Fibroblast of skin of right quadriceps (primary cell): ENCODE results near the gene PSMD5.

ENCODE experiments used
- DNase-seq: peaks from one replicate; pipeline ENCODE4 v3.0.0-alpha.2; 2013

PSMD5 gene

DNA sequence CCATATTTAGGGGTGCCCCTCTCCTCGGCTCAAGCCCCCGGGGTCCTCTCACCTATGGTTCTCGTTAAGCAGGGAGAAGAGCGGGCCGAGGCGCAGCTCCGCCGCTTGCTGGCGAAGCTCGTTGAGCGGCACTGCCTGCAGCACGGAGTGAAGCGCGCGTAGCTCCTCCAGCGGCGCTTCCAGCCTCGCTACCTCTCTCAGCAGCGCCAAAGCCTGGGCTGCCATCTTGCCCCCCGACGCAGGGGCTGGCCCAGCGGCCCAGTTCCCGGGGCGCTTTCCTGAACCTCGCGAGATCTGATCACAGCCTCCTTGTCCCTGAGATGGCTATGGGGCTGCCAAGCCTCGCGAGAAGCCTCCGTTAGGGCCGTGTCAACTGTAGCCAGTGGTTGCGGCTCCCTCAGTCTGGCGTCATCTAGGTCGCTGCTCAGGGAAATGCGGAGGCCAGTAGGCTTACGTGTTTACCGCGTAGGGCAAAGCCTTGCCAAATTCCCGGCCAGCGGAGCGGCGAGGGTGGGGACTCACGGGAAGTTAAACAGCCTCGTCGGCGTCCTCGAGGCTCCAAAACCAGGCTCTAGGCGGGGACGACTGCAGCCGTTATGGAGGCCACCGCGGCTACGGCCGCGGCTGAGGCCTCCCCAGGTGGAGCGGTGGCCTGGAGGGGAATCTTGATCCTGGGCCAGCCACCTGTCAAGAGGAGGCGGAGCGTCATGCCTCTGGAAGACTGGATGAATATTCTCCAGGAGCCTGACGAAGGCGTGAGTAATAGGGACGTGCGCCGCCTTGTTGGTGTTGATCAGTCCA lies at the start of gene PSMD5:
PSMD5 (minus strand) TSS at position 238 of the 801 bp plus-strand sequence; CDS start at position 225, 13 bp downstream.
- DNase-seq = peak; percentile 100

DNA sequence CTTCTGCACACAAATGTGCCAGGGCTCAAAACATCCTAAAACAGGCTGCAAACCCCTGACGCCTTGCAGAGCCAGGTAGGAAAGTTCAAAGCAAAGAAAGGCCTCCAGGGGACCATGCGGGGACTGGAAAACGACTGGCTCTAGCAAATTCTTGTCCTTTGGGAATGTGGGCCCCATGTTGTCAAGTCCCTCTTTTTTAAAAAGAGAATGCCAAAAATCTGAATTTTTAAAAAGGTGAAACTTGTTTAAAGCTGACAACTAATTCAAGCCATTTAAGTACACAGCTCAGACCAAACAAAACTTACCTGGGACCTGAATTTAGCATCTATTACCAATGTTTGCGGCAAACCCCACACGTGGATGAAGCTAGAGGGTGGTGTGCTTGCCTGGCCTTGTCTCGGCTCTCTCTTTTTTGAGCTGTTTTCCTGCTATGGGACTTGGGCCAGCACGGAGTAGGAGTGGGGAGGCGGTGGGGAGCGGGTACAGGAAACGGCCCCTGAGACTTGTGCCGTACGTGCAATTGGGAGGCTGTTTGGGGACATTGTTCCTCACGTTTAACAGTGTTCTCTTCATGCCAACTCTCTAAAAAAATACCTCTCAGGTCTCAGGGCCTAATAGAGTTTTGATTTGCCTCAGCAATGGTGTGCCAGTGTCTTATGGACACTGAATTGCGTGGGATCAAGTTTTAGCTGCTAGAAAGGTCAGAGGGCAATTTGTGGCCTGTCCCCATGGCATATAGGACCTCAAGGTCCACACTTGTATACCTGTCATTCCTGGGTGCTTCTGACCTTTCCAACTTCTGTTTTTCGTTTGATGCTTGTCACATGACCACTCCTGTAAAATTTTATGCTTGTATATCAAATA lies 49.4 kb upstream of the PSMD5 start:
- DNase-seq = no peak

DNA sequence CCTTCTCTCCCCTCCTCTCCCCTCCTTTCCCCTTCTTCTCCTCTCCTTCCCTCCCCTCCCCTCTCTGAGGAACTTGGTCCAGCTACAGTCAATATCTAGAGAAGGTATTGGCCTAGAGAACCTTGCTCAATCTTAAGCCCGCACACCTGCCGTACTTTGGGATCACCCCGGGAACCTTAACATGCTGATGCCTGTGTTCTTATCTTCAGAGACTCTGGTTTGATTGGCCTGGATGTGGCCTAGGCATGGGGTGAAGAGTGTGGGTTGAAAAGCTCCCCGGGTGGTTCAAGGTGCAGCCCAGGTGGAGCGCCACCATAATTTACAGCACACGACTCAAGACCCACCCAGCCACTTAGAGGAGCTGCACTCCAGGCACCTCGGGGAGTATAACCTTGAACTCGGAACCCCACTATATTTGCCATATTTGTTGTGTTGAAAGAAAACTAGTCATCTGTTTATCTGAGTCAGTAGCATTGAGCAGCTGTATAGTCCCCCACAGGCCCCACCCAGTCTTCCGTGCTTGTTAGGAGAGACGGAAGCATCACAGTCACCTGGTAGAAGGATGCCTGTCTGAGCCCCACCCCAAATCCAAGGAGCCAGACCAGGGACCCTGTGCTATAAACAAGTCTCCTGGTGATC lies 48.6 kb upstream of the PSMD5 start:
- no peak for DNase-seq

DNA sequence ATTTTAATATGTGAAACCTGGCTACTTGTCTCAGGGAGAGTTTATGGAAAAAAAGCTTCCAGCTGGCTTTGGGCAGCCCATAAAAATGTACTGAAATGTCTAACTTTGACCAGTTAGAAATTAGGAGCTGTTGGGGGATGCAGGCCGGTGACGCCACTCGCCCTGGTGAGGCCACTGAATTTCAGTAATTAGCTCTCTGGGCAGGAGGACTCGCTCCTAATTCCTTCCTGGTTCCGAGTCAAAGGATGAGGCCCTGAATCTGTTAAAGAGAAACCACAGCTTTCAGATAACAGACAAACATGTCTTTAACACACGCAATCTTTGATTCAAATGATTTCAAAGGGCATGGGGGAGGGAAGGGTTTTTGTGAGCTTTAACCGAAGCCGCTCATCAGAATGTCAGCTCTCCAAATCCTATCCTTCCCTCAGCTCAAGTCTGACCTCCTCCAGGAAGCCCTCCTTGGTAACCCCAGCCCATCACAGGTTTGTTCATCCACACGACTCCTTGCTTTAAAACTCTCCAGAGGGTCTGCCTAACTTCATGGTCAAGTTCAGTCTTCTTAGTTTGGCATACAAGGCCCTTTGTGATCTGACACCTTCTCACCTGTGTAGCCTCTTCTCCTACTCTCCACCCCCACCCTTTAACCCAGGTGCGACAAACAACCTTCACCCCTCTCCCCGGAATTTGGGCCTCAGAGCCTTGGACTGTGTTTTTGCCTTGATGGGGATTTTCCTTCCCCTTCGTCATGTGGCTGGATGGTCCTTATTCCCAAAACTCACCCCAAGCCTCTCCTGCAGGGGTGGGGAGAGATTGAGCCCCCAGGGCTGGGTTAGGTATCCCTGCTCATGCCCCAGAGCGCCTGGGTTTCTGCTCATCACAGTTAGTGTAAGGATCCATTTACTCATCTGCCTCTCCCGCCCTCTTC lies 47.9 kb upstream of the PSMD5 start:
- no peak for DNase-seq

DNA sequence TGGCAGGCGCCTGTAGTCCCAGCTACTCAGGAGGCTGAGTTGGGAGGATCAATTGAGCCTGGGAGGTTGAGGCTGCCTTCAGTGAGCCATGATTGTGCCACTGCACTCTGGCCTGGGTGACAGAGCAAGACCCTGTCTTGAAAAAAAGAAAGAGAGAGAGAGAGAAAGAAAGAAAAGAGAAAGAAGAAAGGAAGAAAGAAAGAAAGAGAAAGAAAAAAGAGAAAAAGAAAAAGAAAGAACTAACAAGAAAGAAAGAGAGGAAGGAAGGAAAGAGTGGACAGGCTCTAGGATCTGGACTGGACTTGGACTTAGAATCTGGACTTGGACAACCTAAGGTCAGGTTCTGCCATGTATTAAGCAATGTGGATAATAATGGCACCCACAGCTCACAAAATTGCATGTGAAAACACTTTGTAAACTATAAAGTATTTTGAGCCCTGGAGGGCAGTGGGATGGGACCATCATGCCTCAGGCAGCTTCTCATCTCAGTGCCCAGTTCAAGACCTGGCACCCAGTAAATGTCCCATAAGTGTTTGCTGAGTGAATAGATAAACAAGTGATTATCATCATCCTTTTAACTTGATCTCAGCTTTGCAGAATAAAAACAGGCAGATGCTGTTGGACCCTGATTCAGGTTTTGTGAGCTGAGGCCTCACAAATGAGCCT lies 47.0 kb upstream of the PSMD5 start:
- no peak for DNase-seq

DNA sequence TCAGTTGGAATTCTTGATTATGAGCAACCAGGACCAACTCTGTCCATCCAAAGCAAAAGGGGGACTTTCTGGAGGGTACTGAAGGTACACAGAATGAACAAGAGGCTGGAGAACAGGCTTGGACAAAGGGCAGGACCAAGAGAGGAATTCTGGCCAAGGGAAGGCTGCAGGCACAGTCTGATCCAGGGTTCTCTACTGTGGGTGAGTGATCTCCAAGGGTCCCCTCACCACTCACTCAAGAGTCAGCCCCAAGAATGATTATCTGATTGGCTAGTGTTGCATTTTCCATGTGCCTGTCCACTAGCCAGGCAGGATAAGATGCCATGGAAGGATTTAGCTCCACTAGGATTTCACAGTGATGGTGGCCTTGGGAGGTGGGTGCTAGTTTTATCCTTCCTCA lies 45.9 kb upstream of the PSMD5 start:
- DNase-seq = no peak

DNA sequence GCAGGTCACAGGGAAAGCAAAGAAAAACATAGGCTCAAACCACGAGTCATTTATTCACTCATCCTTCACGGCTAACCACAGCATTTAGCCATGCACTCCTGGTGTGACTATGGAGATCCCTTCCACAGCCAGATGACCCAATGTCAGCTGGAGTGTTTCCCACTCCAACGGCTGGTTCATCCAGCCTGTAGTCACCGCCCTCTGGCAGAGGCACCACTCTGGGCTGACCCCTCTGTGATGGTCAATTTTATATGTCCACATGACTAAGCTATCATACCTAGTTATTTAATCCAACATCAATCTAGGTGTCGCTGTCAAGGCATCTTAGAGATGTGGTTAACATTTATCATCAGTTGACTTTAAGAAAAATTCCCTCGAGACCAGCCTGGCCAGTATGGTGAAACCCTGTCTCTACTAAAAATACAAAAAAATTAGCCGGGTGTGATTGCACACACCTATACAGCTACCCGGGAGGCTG lies 43.8 kb upstream of the PSMD5 start:
- DNase-seq = peak; percentile 48

DNA sequence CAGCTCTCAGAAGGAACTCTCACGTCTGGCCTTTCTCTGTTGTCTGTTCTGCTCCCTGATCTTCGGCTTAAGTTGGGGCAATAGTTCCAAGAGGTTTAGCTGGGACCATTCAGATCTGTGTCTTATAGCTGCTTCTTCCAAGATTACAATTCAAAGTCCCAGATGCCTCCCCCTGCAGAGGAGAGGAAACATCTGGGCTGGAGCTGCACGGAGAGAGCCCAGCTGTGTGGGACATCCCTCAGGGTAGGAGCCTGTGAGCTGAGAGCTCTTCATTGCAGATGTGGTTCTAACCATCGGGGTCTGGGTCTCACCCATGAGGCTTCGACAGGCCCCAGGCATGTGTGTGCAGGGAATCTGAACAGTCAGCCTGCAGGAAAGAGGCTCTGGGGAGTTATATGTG lies 43.2 kb upstream of the PSMD5 start:
- DNase-seq = no peak

DNA sequence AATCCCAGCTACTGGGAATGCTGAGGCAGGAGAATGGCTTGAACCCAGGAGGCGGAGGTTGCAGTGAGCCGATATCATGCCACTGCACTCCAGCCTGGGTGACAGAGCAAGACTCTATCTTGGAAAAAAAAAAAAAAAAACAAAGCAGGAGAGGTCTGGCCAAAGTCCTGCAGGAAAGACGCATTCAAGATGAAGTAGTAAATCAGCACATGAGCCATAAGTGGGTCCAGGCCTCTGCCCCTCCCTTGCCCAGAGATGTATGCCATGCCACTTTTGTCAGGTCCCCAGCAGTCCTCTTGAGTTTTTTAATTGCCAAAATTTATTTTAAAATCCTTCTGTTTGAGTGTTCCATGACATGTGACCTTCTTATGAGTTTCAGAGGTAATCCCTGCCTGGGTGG lies 42.7 kb upstream of the PSMD5 start:
- DNase-seq = no peak

DNA sequence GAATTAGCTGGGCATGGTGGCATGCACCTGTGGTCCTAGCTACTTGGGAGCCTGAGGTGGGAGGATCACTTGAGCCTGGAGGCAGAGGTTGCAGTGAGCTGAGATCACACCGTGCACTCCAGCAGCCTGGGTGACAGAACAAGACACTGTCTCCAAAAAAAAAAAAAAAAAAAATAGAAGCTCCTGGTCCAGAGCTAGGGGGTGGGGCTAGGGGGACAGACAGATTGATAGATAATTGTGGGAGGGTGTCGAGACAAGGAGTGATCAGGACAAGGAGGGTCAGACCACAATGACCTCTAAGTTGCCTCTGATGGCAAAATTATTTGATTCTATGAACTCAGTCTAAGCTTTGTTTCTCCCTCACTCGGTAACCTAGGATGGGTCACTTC lies 40.9 kb upstream of the PSMD5 start:
- no peak for DNase-seq

DNA sequence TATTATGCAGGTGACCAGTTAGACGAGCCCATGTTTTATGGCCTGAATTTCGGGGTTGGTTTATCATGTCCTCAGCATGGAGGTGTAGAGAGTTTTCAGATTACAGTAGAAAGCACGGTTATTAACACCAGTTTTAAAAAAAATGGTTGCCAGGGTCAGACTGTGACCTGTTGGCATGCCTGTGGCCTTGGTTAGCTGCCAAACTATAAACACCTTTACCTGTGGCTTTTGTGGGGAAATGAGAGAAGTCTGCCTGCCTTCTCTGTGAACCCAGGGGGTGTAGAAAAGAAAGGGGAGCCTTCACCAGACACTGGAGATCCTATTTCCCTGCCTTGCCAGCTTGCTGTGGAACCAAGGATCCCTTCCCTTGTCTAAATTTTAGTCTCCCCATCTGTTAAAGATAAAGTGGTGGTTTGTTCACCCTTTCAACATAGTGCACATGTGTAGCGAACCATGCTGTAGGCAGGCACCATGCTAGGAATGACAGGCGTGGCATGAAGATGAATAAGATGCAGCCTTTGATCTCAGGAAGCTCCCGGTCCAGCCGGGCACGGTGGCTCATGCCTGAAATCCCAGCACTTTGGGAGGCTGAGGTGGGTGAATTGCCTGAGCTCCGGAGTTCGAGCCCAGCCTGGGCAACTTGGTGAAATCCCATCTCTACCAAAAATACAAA lies 40.3 kb upstream of the PSMD5 start:
- DNase-seq = no peak

DNA sequence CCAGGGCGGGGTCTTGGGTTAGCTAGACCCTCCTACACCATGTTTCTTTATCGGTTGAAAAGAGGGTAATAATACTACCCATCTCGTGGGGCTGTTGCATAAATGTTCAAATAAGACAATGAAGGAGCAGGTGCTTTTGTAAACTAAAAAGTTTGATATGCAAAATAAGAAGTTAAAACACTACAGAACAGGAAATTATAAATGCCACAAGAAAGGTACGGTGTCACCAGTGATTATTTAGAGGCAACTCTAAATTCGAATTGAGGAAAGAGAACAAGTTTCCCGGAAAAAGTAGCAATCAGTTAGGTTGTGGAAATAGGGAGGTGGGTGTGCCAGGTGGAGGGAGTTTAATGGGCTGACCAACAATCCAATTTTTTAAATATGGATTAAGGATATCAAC lies 36.7 kb upstream of the PSMD5 start:
- DNase-seq = no peak

DNA sequence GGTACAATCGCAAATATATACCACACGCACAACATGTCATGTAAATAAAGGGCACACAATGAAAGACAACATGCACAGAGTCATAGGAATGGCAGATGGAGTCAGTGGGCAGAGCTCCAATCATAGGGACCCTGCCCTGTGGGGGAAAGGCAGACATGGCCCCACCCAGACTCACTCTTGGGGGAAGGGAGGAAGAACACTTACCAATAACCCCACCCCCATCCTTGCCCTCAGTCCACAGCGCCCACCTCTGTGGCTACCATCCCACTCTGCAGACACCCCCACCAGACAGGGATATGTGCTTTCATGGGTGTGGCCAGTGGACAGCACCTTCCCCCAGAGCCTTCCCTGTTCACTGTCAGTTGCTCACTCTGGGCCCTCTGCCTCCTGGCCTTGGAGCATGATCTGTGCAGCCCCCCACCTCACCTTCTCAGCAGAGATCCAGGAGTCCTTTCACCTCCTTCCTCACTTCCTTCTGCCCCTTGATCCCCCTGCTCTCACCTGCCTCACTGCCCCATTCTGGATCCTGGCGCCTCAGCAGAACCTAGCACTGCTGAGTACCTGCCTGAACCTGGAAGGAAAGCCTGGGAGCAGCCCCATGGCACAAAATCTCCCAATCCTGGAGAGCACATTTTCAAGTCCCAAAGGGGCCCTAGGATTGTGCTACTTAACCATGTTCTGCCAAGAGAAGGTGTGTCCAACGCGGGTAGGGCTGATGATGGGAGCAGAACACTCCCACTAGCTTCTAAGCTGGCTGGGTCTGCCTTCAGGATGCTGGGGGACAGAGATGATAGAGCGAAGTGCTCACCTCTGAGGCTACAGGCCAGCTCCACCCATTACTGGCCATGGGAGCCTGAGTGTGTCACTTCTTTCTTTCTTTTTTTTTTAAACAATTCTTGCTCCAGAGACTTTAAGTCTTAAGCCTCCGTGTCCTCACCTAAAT lies 35.7 kb upstream of the PSMD5 start:
- DNase-seq = no peak

DNA sequence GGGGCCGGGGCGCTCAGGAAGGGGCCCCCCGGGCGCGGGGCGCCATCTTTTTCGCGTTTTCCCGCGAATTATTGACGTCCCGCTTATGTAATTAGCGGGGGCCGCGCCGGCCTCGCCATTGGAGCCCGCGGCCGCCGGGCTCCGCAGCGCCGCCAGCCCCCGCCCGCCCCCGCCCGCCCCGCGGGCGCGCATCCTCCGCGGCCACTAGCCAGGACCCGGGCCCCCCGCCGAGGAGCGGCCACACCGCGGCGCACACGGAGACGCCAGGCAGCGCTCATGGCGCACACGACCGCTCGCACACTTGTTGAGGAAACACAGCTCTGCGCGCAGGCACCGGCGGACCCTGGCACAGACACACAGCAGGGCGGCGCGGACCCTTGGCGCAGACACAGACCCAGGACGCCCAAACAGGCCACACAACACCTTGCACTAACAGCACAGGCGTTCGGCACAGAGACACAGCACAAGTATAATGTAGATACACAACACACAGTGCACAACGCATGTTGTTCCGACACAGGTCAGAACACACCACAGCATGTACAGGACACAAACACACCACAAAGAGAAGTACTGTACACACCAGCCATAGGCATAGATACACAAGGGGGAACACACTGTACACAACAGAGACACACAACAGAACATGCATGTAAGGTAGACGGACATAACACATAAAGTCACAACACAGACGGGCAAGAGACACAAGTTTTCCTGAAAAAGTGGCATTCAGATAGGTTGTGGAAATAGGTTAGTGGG lies 34.7 kb upstream of the PSMD5 start:
- peak; percentile 68 for DNase-seq

DNA sequence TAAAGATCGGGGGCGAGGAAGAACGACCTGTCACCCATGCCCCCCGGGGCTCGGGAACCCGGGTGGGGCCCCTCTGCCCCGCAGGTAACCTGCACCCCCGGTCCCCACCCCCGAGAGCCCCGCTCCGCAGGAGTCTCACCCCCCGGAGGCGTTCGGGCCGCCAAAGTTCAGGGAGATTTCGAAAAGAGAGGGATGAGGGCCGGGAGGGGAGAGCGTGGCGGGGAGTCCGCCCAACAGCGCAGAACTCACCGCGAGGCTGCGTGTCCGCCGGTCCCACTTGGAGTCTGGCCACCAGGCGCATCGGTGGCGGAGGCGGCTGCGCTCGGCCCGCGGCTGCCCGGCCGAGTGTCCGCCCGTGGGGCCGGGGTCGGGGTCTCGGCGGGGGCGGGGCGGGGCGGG lies 34.1 kb upstream of the PSMD5 start, which contains the start of gene PHF19:
PHF19 (minus strand) TSS at position 347 of the 399 bp plus-strand sequence. CDS start 2,447 bp downstream, outside the sequence.
- no peak for DNase-seq

DNA sequence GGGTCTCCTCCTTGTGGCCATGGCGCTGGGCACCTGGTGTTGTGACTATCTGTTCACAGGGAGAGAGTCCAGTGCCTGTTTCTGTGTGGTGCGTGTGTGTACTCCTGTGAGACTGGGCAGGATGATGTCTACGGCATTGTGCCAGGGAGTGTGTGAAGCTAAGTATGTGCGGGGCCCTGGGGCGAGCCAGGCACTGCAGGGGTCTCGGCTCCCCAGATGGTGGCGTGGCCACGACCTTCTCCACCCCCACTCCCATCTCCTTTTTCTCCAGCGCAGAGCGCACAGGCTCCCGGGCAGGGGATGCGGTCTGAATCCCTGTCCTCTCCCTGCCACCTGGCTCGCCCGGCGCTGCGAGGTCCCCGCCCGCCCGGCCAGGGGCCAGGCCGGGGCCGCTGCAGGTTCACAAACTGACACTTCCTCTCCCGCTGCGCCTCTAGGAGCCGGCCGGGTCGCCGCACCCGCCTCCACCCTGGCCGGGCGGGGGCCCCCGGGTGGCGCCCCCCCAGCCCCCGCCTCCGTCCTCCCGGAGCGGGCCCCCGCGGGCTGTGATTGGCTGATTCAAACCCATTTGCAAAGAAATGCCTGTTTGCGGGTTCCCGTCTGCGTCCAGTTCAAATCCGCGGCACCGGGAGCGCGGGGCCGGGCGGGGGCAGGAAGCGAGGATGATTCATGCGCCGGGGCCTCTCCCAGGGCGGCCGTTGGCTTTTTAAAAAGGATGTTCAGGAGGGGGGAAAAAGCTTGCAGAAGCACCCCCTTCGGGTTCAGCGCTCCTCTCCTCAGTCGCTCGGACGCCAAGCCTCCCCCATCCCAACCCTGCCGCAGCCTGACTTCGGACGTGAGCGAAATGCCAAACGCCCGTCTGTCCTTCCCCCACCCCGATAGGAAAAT lies 33.5 kb upstream of the PSMD5 start:
- DNase-seq = peak; percentile 93

DNA sequence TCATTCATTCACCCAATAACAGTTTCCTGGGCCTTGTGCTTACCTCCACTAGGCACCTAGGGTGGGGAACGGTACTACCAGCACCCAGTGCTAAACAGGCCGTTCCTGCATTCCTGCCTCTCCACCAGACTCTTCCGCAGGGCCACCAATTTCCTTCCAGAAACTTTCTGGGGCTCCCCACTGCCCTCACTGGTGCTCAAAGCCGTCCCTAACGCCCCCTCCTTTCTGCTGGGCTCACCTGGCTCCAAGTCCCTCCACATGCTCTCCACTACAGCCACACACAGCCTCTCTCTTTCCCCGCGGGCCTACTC lies 32.9 kb upstream of the PSMD5 start:
- DNase-seq = no peak

DNA sequence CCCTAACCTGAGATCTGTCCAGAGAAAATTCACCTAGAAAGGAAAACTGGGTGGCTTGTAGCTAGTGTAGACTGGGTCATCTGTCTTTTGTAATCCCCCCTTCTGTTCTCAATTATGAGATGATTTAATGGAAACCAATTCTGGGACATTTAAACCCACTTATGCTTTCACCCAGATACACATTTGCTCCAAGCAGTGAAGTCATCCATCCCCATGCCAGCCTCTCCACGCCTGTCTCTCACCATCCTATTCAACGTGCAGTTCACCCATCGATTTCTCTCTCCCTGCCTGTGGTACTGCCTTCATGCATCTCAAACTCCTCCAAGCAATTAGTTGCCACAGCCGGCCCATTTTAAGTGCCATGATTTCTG lies 32.5 kb upstream of the PSMD5 start:
- no peak for DNase-seq
